B cell (primary cell): Measurements from ENCODE around the gene COBLL1. TPM values are rescaled to one million over a fixed set of nuclear protein-coding genes. Genes with fewer than 3 reads are reported as not detected.

Experiments
- ATAC-seq: fragments of 200-7000 bp; cut with Tn5 transposase; one replicate; pipeline ENCODE4 v1.10.0; 2021; ENCODE audit warnings: low read depth, mild to moderate bottlenecking, moderate number of reproducible peaks, moderate library complexity
- CTCF ChIA-PET: fragments of 350-600 bp; sonication (Branson Sonifier 250); formaldehyde crosslinking; loops from one replicate; lab custom pipeline; 2021; ENCODE audit warnings: antibody characterized with exemption, inconsistent platforms; lab: Charles Lee
- POLR2A ChIA-PET: fragments of 350-600 bp; sonication (Branson Sonifier 250); formaldehyde crosslinking; loops from one replicate; lab custom pipeline; 2021; ENCODE audit warnings: antibody characterized with exemption; lab: Charles Lee
- DNase-seq: peaks from one replicate; pipeline ENCODE4 v3.0.0; 2013
- H2AFZ ChIP-seq: 2 replicates; pipeline ENCODE4 v1.6.1; 2012; ENCODE audit warnings: mild to moderate bottlenecking, low read depth, low read length; ENCODE audit not compliant: insufficient read depth, poor library complexity, severe bottlenecking
- H3K27ac ChIP-seq, 2 donors: 1 replicate in 1 of 2; 2 replicates in 1 of 2; pipeline ENCODE4 v1.5.1; 2012 to 2013; ENCODE audit warnings: low read length in 2 of 2, mild to moderate bottlenecking in 2 of 2, moderate library complexity in 1 of 2
- H3K27me3 ChIP-seq, 4 experiments: fragments of 200-600 bp in 1 of 4; sonication (generic) in 1 of 4; replicated peaks in 1 of 4; 1 replicate in 2 of 4; 2 replicates in 2 of 4; pipeline versions ENCODE4 v1.6.1 to v1.7.0; 2013 to 2016; ENCODE audit warnings: low read length in 3 of 4, mild to moderate bottlenecking in 2 of 4, mixed read lengths in 1 of 4, moderate library complexity in 1 of 4; ENCODE audit not compliant: insufficient read depth in 4 of 4, control insufficient read depth in 3 of 4; ENCODE audit errors: control extremely low read depth in 1 of 4
- H3K36me3 ChIP-seq, 2 experiments: replicated peaks in 1 of 2; 1 replicate in 1 of 2; 2 replicates in 1 of 2; pipeline versions ENCODE4 v1.6.1 to v1.7.1; 2013; ENCODE audit warnings: low read length in 1 of 2; ENCODE audit not compliant: insufficient read depth in 2 of 2, control insufficient read depth in 1 of 2; ENCODE audit errors: control extremely low read depth in 1 of 2, extremely low read depth in 1 of 2
- H3K4me1 ChIP-seq, 2 donors: fragments of 200-600 bp in 1 of 2; sonication (generic) in 1 of 2; 1 replicate in 1 of 2; 2 replicates in 1 of 2; pipeline versions ENCODE4 v1.5.1 to v1.6.1; 2013 to 2017; ENCODE audit warnings: low read length in 2 of 2; ENCODE audit not compliant: control insufficient read depth in 2 of 2, insufficient read depth in 2 of 2
- H3K4me2 ChIP-seq: replicated peaks from 2 replicates; pipeline ENCODE3; 2012; ENCODE audit warnings: mild to moderate bottlenecking, low read depth, low read length; ENCODE audit not compliant: poor library complexity, severe bottlenecking
- H3K4me3 ChIP-seq, 5 experiments: fragments of 200-600 bp in 1 of 5; sonication (generic) in 1 of 5; 1 replicate in 3 of 5; 2 replicates in 2 of 5; pipeline versions ENCODE4 v1.5.1 to v1.7.0; 2011 to 2016; ENCODE audit warnings: low read length in 4 of 5, mild to moderate bottlenecking in 4 of 5, low read depth in 2 of 5, control low read depth in 1 of 5, moderate library complexity in 1 of 5; ENCODE audit not compliant: insufficient read depth in 1 of 5; ENCODE audit errors: control extremely low read depth in 1 of 5, extremely low read depth in 1 of 5
- H3K79me2 ChIP-seq: fragments of 200-600 bp; sonication (generic); one replicate; pipeline ENCODE4 v1.6.0; 2016; ENCODE audit warnings: low read length; ENCODE audit not compliant: control insufficient read depth, insufficient read depth
- H3K9ac ChIP-seq: fragments of 200-600 bp; sonication (generic); 2 replicates; pipeline ENCODE4 v1.6.1; 2017; ENCODE audit warnings: mild to moderate bottlenecking, low read length, moderate library complexity
- H3K9me3 ChIP-seq, 3 donors: one replicate each; pipeline versions ENCODE4 v1.6.1 to v1.7.1; 2013; ENCODE audit warnings: low read length in 2 of 3; ENCODE audit not compliant: control insufficient read depth in 2 of 3, insufficient read depth in 1 of 3; ENCODE audit errors: control extremely low read depth in 1 of 3
- H4K20me1 ChIP-seq: 2 replicates; pipeline ENCODE4 v1.6.0; 2012; ENCODE audit warnings: mild to moderate bottlenecking, low read length; ENCODE audit not compliant: insufficient read depth, control insufficient read depth, poor library complexity, severe bottlenecking
- H3K27ac Mint-ChIP-seq: one replicate; pipeline ENCODE4 v1.8.0; 2021; ENCODE audit warnings: mixed read lengths
- H3K27me3 Mint-ChIP-seq: one replicate; pipeline ENCODE4 v1.8.0; 2021; ENCODE audit warnings: mixed read lengths
- H3K4me1 Mint-ChIP-seq: one replicate; pipeline ENCODE4 v1.8.0; 2021; ENCODE audit warnings: mixed read lengths
- H3K4me3 Mint-ChIP-seq: one replicate; pipeline ENCODE4 v1.8.0; 2021; ENCODE audit warnings: mixed read lengths
- H3K9me3 Mint-ChIP-seq: one replicate; pipeline ENCODE4 v1.8.0; 2022; ENCODE audit warnings: mixed read lengths; ENCODE audit not compliant: insufficient read depth
- CTCF ChIP-seq: fragments of 200-600 bp; IDR thresholded peaks from one replicate; pipeline ENCODE4 v1.8.0; 2022; ENCODE audit warnings: antibody characterized with exemption, mild to moderate bottlenecking
- EZH2 ChIP-seq: IDR thresholded peaks from 2 replicates; pipeline ENCODE4 v1.6.1; 2012; ENCODE audit warnings: borderline replicate concordance, low read depth, mild to moderate bottlenecking, moderate library complexity, low read length; ENCODE audit not compliant: insufficient read depth, poor library complexity, severe bottlenecking
- WGBS: methylation state at CpG from one replicate; pipeline ENCODE4 v1.1.5; 2013; ENCODE audit warnings: missing lambda C conversion rate; ENCODE audit not compliant: insufficient coverage; 5-methylcytosine and 5-hydroxymethylcytosine counted together
- intact Hi-C: fragments of 100-400 bp; cut with micrococcal nuclease; formaldehyde crosslinking; loops from one replicate; pipeline ENCODE4 v1.10.0; 2022
- polyA plus RNA-seq: library from polyadenylated mRNA; depleted of rRNA; stranded (reverse); fragments of >200 nt; gene quantifications from 2 replicates; pipeline ENCODE4 v1.2.3, GENCODE V29; 2012
- total RNA-seq, 2 donors: library from RNA; stranded (reverse); fragments of 120-200 nt in 1 of 2; gene quantifications; 1 replicate in 1 of 2; 2 replicates in 1 of 2; pipeline versions ENCODE4 v1.2.3 to v1.2.4, GENCODE V29; 2013 to 2022

The COBLL1 gene
- total and polyA plus RNA-seq, 2 donors (not counting 1 experiment from before 2014, with no cell fraction given), result 45.1 to 234 TPM

- ATAC-seq (no peak), DNase-seq (no peak)
- H3K27ac ChIP-seq, result no peak overlapping the region
- no peaks in the 10 kb centered on the region for H4K20me1 ChIP-seq
- H3K36me3 ChIP-seq, result no peaks in the 10 kb centered on the region
- H3K9ac ChIP-seq, result no peak overlapping the region
- POLR2A ChIA-PET, result no interaction called here
- peaks cover 51% of the 10 kb centered on the region for H3K79me2 ChIP-seq
- 100% methylated on average over 2 of the region's 3 CpGs for WGBS
- no peaks in the 10 kb centered on the region for H3K9me3 ChIP-seq
- TF ChIP-seq EZH2 (no peak), CTCF (no peak)
- H3K27me3 ChIP-seq, result no peaks in the 10 kb centered on the region
- H3K4me1 ChIP-seq, result peaks cover 25% of the 10 kb centered on the region in 2 donors
- intact Hi-C loops, result loop anchor here (5.0 kb wide), 2 partner anchors 32 to 212 kb away; no protein-coding TSS in a partner anchor
- H3K4me3 Mint-ChIP-seq, result no peak overlapping the region
- H3K27ac Mint-ChIP-seq, result no peak overlapping the region
- H3K9me3 Mint-ChIP-seq, result no peaks in the 10 kb centered on the region
- no peaks in the 10 kb centered on the region for H3K27me3 Mint-ChIP-seq
- no peak overlapping the region for H3K4me2 ChIP-seq
- CTCF ChIA-PET, result no interaction called here
- H2AFZ ChIP-seq, result no peak overlapping the region
- peaks cover 34% of the 10 kb centered on the region for H3K4me1 Mint-ChIP-seq
- no peak overlapping the region for H3K4me3 ChIP-seq
These were observed 76.6 kb downstream of the COBLL1 start for GRCh38 chr2:164764996-164765395.

GRCh38 chr2:164764474-164764873, 77.1 kb downstream of the COBLL1 start:
- WGBS, result no CpG with 5 or more reads among the region's 1 CpG
- ATAC-seq, result no peak
- DNase-seq, result no peak
- H2AFZ ChIP-seq, result no peak overlapping the region
- H3K4me2 ChIP-seq, result no peak overlapping the region
- H3K36me3 ChIP-seq, result no peaks in the 10 kb centered on the region
- H3K9ac ChIP-seq, result no peak overlapping the region
- H3K4me3 ChIP-seq, result no peak overlapping the region
- intact Hi-C loops, result loop anchor here (5.0 kb wide), 2 partner anchors 33 to 213 kb away; no protein-coding TSS in a partner anchor
- Mint-ChIP-seq H3K9me3 (no peaks in the 10 kb centered on the region), H3K4me1 (peaks cover 40% of the 10 kb centered on the region), H3K4me3 (no peak overlapping the region), H3K27me3 (no peaks in the 10 kb centered on the region), H3K27ac (no peak overlapping the region)
- ChIA-PET CTCF (no interaction called here), POLR2A (no interaction called here)
- TF ChIP-seq CTCF (no peak), EZH2 (no peak)
- peaks cover 30% of the 10 kb centered on the region in 2 donors for H3K4me1 ChIP-seq
- no peaks in the 10 kb centered on the region for H4K20me1 ChIP-seq
- no peaks in the 10 kb centered on the region for H3K9me3 ChIP-seq
- no peaks in the 10 kb centered on the region for H3K27me3 ChIP-seq
- no peak overlapping the region for H3K27ac ChIP-seq
- peaks cover 55% of the 10 kb centered on the region for H3K79me2 ChIP-seq
